HG02678 (cell line): Measurements from ENCODE around the gene SPA17.
A peak's percentile ranks its signal among the peaks of the same experiment; 100 is the strongest.

Experiments used
- ATAC-seq: cut with Tn5 transposase; IDR thresholded peaks from one replicate; pipeline ENCODE4 v1.9.1; 2021; ENCODE audit warnings: mild to moderate bottlenecking, moderate library complexity; ENCODE audit not compliant: unreplicated experiment

The SPA17 gene

DNA sequence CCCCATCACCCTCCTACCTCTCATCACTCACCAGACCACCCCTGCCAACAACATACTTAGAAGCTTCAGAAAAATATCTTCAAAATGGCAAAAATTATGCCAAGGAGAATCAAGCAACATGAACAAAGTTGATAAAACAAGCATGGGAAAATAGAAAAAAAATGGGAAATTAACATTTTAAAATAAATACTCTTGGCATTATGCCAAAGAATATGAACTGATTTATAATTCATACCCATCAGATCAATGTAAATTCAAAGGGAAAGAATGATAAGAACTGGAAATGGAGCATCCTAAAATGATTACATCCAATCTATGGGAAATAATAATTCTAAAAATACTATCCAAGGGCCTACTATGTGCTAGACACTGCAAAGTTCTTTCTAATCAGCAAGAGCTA is 12.2 kb upstream of the SPA17 start:
- ATAC-seq, result no peak

DNA sequence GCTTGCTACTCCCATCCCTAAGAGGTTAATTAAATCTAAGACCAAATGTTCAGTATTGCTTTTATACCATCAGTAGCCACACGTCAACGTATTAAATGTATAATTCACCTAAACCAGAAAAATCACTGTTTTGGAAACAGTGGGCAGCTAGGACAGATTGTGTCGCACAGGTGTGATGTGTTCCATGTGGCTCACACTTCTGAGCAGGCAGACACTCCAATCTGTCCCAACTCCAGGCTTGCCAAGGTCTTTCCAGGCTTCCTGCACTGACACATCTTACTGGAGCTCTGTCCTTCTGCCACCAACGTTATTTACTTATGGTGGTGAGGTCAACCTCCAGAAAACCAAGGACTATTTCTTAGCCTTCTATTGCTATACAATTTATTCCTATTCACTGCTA is 11.6 kb upstream of the SPA17 start:
- ATAC-seq, result no peak

DNA sequence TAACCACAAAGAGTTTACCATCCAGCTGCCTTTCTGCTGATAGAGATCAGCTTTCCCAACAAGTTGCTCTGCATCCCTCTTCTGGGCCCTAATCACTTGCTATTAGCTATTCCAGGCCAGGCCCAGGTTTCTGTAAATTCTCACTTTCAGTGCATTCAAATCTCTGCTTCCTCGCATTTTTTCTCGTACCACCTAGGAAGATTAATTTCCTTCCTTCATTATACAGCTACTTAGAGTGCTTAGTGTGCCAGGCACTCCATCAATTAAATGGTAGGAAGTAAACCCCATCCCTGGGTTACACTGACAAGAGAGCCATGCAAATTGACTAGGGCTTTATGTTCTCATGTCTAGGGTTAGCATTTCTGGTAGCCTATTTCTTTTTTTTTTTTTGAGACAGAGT is 9.8 kb upstream of the SPA17 start:
- ATAC-seq, result no peak

DNA sequence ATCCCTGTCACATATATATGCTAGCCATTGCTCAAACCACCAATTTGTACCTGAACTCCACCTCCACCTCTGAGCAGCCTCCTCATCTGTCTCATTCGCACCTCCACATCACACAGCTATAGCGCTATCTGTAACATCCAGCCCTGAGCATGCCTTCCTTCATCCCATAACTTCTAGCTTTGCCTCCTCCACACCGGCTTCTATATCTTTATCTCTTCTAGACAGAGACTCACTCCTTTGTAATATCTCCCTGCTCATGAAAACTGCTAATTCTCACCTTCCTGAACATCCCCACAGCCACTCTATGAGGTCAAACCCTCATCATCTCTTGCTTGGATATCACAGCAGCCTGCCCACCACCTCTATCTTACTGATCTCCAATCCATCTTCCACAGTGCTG is 6.1 kb upstream of the SPA17 start:
- ATAC-seq, result no peak

DNA sequence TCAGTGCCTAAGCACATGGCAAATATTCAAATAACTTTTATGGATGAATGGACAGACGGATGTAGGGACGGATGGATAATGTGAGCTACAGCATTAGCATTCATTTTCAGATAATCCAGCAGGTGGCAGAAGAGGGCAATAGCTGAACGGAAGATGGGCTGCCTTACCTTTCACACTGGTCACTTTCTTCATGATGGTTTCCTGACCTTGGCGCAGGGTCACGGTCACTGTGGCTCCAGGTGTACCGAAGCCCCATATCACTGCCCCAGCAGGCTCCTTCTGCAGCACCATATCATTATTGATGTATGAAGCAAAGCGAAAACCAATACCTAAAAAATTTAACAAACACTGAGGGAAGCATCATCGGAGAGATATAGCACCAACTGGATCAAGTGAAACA is 4.5 kb upstream of the SPA17 start:
- ATAC-seq, result peak; percentile 32

DNA sequence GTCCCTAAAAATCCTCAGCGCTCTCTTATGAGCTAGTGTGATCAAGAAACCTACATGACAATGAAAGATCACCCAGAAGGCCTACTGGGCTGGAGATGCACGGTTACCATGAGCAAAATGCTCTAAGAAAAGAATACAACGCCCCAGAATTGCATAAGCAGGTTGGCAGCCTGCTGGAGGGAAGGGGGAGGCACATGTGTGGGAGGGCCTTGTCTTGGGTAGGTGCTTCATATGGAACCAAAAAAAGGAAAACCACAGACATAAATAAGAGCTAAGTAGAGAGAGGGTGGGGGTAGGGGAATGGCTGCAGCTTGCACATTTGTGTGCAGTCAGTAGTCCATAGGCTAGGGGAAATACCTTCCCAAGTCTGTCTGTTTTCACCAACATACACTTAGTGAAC is 3.0 kb upstream of the SPA17 start:
- ATAC-seq, result peak; percentile 21

DNA sequence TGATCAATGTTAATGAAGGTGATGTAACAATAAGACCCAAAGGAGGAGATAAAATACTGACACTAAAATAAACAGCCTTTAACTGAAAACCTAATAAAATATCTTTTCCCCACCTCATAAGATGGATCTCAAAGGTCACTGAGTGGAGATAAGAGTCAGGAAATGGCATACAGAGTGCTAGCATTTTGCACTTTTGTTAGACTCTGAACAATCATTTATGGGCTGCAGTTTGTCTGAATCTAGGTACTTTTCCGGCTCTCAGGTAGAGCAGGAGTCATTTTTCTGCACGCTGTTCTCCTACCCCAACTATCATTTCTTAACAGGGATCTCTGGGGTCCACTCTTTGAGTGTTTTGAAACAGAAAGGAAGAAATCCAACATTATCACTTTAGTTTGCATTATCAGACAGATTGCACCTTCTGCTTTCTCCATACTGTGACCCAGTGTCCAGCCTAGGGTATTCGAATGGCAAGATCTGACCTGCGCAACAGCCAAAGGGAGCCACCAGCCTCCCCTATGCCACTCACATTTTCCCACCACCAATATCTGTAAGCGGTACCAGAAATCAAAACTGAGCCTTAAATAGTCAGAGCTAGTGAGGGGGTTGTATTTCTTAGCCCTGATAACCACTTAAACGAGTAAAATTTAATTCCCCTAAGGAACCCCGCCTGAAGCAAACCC is 1.0 kb upstream of the SPA17 start:
- ATAC-seq, result no peak

DNA sequence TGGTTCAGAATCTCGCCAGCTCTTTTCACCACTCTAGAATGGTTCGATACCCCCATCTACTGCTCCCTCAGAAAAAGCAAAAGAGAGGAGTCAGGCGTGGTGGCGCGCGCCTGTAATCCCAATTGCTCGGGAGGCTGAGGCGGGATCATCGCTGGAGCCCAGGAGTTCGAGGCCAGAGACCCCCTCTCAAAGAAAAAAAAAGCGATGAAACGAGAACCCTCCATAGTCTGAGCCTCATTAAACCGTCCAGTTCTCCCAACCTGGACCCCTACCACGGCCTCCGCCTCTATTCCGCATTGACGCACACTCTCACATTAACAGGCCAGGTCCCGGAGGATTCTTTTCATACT is 439 bp downstream of the SPA17 start:
- ATAC-seq, result no peak

DNA sequence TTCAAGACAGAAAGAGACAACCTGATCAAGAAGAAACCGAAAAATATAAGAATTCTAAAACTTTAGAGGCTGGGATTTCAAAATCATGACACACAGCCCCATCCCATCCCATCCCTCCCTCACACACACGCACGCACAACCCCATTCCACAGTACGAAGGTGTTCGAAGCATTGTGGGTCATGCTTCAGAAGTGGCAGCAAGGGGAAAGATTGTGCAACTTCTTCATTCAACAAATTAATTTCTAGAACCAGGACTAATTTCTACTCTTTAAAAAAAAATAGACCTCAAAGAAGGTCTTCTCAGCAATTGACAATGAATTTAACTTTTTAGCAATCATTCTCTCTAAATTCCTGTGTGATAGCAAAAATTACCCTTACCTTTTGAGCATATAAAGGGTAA is 867 bp downstream of the SPA17 start:
- ATAC-seq, result no peak

DNA sequence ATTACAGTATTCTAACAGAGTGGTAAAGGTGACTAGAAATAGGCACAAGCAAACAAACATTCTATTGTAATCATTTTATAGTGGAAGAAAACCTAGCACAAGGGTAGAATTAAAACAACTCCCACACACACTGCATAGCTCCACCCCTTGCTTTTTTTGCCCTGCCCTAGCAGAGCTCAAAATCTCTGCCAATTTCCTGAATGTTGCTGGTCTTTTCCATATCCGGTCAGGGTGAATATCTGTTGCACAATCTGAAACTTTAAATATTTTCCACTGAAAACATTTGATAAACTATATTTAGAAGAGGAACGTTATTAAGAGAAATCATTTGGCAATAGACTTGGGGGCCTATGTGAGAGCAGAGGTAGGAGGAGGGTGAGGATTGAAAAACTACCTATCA is 2.7 kb downstream of the SPA17 start:
- ATAC-seq, result no peak

DNA sequence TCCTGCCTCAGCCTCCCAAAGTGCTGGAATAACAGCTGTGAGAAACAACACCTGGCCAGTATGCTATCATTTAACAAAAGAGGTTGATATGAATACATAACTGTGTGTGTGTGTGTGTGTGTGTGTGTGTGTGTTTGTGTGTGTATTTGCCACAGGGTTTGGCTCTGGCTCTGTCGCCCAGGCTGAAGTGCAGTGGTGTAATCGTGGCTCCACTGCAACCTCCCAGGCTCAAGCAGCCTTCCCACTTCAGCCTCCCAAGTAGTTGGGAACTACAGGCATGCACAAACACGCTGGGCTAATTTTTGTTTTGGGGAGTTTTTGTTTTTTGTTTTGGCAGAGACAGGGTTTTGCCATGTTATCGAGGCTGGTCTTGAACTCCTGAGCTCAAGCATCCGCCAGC is 4.7 kb downstream of the SPA17 start:
- ATAC-seq, result no peak

DNA sequence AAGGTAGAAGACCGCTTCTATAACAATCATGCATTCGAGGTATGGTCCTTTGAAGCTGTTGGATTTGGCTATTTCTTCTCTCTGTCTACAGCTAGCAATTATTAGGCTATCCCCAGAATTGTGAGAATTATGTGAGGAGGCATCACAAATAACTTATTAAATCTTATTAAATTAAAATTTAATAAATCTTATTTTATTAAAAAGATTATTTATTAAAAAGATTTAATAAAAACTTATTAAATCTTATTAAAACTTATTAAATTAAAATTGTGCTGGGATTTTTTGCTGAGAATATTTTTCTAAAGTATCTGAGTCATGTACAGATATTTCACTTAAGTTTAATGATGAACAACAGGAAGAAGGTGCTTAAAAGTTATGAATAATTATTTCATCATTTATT is 7.7 kb downstream of the SPA17 start:
- no peak for ATAC-seq

DNA sequence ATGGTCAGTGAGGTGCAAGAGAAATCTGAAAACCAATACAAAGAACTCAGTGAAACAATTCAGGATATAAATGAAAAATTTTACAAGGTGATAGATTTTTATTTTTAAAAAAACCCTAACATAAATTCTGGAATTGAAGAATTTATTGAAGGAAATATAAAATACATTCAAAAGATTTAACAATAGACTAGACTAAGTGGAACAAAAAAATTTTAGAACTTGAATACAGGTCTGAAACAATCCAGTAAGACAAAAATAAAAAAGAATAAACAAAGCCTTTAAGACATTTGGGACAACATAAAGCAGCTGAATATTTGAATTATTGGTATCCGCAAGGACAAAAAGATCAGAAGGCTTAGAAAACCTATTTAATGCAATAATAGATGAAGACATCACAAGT is 8.7 kb downstream of the SPA17 start:
- ATAC-seq, result no peak

DNA sequence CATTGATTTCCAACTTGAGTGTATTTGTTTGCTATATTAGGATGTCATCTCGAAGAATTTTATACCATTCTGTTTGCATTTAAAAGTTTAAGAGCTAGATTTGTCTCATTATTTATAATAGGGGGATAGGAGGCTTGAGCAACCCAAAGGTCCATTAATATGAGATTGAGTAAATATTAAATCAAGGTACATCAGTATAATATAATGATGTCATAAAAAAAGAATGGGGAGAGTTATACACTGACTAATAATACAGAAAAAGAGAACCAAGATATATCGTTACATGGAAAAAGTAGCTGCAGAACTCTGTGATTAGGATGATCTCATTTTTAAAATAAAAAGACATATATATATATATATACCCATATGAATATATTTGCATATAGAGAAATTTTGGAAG is 19.4 kb downstream of the SPA17 start:
- ATAC-seq, result no peak

DNA sequence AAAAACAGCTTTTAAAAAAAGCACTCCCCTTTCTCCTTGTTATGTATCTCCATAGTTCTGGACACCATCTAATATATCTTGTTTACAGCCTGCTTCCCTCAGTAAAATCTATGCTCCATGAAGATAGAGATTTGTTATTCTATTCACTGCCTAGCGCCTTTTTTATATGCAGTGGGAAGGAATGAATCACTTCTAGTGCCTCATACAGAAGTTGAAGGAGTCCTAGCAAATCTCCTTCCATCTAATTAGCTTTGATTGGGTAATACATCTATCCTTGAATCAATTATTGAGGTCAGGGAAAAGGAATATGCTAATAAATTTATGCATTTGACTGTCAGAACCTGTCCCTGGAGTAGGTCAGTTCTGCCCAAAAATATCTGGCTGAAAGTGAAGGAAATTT is 25.8 kb downstream of the SPA17 start:
- no peak for ATAC-seq

DNA sequence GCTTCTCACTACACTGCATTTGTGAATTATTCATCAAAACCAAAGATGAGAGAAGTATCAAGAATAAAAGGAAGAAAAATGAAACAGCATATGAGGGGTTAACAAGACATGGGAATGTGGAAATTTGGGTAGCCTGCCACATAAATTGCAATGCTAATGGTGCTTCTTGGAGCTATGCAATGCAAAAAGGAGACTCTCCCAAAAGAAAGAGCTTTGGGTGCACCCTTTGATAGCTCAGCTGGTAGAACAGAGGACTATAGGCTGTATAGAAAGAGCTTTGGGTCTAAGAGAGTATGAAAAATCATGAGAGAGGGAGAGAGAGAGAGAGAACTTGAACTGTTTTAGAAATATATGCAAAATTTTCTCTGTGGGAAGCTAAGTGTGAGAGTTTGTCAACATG is 26.3 kb downstream of the SPA17 start:
- ATAC-seq, result no peak

DNA sequence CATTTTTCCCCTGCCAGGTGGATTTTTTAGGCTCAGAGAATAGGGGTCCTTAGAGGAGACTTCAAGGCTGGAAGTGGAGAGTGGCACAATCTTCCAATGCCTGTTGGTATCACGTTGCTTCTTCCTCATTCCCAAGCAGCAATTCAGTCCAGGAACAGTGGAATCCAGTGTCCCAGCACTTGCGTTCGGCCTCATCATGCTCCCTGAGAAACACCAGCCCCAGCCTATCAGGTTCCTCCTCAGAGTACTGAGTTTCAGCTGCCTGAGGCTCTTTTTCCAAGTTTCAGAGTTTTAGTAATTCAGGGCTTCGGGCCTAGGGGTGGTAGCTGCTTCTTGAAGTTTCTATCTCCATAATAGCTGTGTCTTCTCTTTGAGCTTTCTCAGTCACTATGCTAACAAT is 34.1 kb downstream of the SPA17 start:
- ATAC-seq, result no peak

DNA sequence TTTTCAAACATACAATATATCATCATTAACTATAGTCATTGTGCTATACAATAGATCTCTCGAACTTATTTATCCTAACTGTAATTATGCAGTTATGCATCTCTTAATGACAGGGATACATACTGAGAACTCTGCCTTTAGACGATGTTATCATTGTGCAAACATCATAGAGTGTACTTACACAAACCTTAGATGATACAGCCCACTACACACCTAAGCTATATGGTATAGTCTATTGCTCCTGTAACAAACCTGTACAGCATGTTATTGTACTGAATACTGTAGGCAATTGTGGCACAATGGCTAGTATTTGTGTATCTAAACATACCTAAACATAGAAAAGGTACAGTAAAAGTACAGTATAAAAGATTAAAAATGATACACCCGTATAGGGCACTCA is 38.7 kb downstream of the SPA17 start:
- ATAC-seq, result no peak

DNA sequence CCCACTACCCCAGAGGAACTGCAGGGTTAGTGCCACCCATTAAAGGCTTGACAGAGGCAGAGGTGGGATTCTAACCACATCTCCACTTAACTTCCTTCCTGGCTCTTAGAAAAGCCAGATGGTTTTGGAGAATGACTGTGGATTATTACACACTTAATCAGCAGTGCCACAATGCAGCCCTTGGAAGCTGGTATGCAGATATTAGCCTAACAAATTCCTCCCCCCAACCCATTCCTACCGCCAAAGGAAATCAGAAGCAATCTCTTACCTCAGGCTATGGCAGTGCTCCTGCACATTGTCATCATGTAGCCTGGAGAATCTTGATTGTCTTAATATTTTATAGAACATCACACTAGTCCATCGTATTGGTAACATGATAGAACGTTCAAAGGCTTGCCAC is 42.9 kb downstream of the SPA17 start:
- ATAC-seq, result no peak

DNA sequence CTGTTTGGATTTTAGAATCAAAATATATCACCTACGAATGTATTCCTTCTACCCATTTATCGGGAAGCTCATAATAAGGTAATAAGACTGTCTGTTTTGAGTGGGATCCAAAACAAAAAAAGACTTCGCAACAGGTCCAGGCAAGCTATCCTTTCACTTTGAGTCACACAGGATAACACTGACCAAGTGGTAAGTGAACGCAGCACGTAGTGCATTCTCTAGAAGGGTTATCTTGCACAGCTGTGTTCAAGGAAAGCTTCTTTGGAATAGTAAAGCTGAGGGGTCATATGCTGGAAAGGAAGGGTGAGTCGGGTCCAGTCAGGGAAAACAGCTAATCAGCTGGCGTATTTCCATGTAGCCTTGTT is 43.7 kb downstream of the SPA17 start:
- ATAC-seq, result no peak

DNA sequence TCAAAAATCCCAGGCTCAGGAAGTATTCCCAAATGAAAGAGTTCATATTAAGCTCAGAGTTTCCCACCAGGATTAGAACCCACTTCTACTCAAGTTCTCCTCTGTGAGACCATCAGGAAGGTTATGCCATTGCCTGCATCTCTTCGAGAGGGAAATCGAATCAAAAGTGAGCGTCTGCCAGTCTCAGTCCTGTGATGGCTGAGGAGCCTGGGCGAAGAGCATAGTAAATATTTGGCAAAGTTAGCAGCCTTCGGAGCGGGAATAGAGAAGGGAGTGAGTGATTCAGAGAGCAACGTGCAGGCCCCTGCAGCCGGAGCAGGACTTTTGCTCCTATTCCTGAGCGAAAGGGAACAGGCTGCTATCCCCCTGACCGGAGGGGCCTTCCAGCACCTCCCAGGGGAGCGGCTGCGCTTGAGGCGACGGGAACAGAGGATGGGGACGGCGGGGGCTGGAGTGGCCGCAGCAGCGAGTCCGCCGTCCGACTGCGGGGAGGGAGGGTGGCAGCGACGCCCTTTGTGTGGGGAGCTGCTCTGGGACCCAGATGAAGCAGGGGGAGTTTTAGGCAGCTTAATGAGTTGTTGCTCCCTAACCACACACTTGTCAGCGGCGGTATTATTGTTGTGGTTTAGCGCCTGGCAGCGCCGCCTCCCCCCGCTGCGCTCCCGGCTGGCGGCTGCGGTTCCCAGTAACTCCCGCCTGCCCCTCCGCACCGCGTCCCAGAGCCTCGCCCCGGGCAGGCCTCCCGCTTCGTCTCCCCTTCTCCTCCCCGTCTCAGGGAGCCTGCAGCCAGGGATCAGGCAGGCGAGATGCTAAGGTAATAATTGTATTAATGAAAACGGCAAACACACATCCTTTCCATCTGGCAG is 44.3 kb downstream of the SPA17 start:
- ATAC-seq, result peak; percentile 47

DNA sequence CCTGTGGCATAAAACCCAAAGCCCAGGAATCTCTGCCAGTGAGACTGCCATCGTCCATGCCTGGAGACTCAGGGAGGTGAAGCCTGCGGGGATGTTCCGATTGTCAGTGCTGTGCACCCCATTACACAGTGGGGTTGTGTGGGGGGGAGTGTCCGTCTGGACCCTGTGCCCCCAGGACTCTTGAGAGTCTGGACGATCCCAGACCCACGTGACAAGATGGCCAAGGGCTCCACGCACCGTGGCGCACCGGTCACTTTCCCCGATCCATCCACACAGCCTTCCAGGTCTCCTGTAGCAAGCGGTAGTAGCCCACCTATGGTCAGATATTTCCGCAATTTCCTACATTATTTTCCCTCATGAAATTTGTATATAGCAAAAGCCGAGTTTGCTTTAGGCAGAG is 45.1 kb downstream of the SPA17 start:
- no peak for ATAC-seq

DNA sequence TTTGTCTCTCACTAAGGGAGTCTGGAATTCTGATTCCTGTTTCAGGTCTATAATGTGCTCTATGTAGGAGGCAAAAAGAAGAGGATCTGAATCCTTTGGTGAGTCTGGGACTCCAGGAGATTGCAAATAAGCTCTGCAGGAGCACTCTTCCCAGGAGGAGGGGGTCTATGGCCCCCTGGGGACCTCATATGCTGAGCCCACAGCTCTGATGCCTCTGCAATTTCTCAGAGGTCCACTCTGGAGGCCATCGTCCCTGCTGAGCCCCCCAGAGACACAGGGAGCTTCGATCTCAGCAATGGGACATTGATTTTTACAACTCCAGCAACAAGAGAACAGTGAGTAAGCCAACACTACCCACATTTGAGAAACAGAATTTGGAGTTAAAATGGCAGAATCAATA is 45.8 kb downstream of the SPA17 start:
- ATAC-seq, result no peak
